Tibial artery (tissue), 4 donors: Measurements from ENCODE around the gene RDH5.
"Not testable (repeated sequence)": the region's sequence is repeated elsewhere in the genome, so short reads cannot be mapped to it uniquely, and the experiment has no call there.

Source experiments
- DNase-seq, 2 donors: peaks; one replicate each; pipeline ENCODE4 v3.0.0-alpha.2; 2019
- H3K27ac ChIP-seq, 2 donors: fragments of 200-600 bp; sonication (generic) in 1 of 2; 1 replicate in 1 of 2; 2 replicates in 1 of 2; pipeline ENCODE4 v1.5.1; 2018 to 2019; ENCODE audit warnings: mild to moderate bottlenecking in 1 of 2
- H3K27me3 ChIP-seq, 2 donors: fragments of 200-600 bp; sonication (generic) in 1 of 2; one replicate each; pipeline versions ENCODE4 v1.5.1 to v1.6.0; 2016 to 2019
- H3K36me3 ChIP-seq, 3 donors: fragments of 200-600 bp; sonication (generic) in 2 of 3; one replicate each; pipeline ENCODE4 v1.5.1; 2016 to 2019; ENCODE audit warnings: mild to moderate bottlenecking in 2 of 3
- H3K4me1 ChIP-seq, 4 donors: fragments of 200-600 bp; sonication (generic) in 2 of 4; 1 replicate in 3 of 4; 2 replicates in 1 of 4; pipeline ENCODE4 v1.5.1; 2016 to 2019
- H3K4me3 ChIP-seq, 2 donors: fragments of 200-600 bp; sonication (generic) in 1 of 2; 1 replicate in 1 of 2; 2 replicates in 1 of 2; pipeline ENCODE4 v1.5.1; 2018 to 2019; ENCODE audit warnings: mild to moderate bottlenecking in 2 of 2
- H3K9me3 ChIP-seq, 3 donors: fragments of 200-600 bp; sonication (generic) in 1 of 3; one replicate each; pipeline ENCODE4 v1.5.1; 2016 to 2019
- intact Hi-C: fragments of 100-400 bp; cut with DNase I; formaldehyde crosslinking; loops from one replicate; pipeline ENCODE4 v1.15.0; 2023; ENCODE audit warnings: low total_unique reads
- TF ChIP-seq, protein P1 (sequence below), 2 experiments: fragments of 200-600 bp in 1 of 2; fragments of 450-650 bp in 1 of 2; IDR thresholded peaks; one replicate each; pipeline ENCODE4 v1.5.1; 2017 to 2019; ENCODE audit warnings: antibody characterized with exemption in 2 of 2, mild to moderate bottlenecking in 1 of 2, moderate library complexity in 1 of 2

The RDH5 gene

DNA sequence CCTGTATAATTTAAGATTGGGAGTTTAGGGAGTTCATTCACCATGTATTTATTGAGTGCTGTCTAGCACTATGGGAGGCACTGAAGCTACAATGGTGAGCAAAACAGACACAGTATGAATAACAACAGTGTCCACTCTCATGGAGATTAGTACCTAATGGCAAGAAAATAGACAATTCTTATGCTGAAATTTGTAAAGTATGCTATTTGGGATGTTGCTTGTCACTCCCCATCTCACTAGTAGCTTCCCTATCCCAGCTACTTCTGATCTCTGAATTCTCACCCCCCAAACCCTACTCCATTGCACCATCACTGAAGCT, 26.7 kb downstream of the RDH5 start:
- TF ChIP-seq, protein P1, sequence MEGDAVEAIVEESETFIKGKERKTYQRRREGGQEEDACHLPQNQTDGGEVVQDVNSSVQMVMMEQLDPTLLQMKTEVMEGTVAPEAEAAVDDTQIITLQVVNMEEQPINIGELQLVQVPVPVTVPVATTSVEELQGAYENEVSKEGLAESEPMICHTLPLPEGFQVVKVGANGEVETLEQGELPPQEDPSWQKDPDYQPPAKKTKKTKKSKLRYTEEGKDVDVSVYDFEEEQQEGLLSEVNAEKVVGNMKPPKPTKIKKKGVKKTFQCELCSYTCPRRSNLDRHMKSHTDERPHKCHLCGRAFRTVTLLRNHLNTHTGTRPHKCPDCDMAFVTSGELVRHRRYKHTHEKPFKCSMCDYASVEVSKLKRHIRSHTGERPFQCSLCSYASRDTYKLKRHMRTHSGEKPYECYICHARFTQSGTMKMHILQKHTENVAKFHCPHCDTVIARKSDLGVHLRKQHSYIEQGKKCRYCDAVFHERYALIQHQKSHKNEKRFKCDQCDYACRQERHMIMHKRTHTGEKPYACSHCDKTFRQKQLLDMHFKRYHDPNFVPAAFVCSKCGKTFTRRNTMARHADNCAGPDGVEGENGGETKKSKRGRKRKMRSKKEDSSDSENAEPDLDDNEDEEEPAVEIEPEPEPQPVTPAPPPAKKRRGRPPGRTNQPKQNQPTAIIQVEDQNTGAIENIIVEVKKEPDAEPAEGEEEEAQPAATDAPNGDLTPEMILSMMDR (IDR thresholded peaks at IDR 0.05) = no peak
- no peak for DNase-seq
- Histone ChIP-seq H3K27me3 (no peaks in the 10 kb centered on the region), H3K36me3 (peaks cover 6 to 15% (median 9%) of the 10 kb centered on the region in 3 donors), H3K4me3 (no peak overlapping the region), H3K9me3 (no peaks in the 10 kb centered on the region), H3K27ac (no peak overlapping the region), H3K4me1 (peaks cover 0 to 34% (median 26%) of the 10 kb centered on the region in 4 donors)
- intact Hi-C loops = loop anchor here (5.0 kb wide), 1 partner anchor 60 kb away; no protein-coding TSS in a partner anchor

DNA sequence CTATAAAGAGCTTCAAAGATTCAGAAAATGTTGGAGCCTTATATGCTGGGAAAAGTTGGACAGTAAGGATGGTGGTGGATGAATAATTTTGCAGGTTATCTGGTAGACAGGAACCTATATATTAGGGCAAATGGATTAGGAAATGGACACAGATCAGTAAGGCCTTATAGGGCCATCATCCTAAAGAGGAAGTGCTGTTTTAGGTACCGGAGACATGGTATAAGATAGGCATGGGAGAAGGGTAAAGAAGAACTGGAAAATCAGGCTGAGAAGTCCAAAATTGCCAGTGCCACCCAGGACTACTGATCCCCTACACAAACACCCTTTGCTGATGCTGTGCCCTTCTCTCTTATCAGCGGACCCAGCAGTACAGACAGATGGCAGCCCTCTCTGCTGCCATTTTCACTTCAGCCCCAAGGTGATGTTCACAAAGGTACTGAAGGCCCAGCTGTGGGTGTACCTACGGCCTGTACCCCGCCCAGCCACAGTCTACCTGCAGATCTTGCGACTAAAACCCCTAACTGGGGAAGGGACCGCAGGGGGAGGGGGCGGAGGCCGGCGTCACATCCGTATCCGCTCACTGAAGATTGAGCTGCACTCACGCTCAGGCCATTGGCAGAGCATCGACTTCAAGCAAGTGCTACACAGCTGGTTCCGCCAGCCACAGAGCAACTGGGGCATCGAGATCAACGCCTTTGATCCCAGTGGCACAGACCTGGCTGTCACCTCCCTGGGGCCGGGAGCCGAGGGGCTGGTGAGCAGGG, 28.2 kb downstream of the RDH5 start:
- Histone ChIP-seq H3K4me3 (no peak overlapping the region), H3K27ac (no peak overlapping the region), H3K4me1 (peaks cover 0 to 30% (median 23%) of the 10 kb centered on the region in 4 donors), H3K9me3 (no peaks in the 10 kb centered on the region), H3K36me3 (peaks cover 19 to 31% (median 25%) of the 10 kb centered on the region in 3 donors), H3K27me3 (no peaks in the 10 kb centered on the region)
- intact Hi-C loops = loop anchor here (5.0 kb wide), 1 partner anchor 59 kb away; no protein-coding TSS in a partner anchor
- DNase-seq = no peak
- TF ChIP-seq, protein P1 (IDR thresholded peaks at IDR 0.05) = no peak

DNA sequence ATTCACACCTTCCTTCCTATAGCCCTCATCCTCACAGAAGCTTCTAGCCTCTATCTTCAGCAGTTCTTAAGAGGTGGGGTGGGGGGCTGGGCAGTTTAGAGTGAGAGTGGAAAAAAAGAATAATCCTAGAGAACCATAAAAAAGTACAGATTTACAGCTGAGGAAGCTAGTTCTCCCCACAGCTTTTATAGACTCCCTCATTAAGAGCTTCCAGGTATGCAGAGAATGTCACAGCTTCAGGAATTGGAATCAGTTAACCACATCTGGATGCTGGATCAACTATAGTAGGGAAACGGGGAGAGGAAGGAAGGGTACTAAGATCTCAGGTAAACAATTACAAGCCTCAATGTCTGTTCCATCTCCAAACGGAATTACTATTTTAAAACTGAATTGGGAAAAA, 35.1 kb downstream of the RDH5 start:
- Histone ChIP-seq H3K4me1 (no peaks in the 10 kb centered on the region), H3K27me3 (no peaks in the 10 kb centered on the region), H3K27ac (no peak overlapping the region), H3K36me3 (peaks cover 70 to 93% (median 75%) of the 10 kb centered on the region in 3 donors), H3K9me3 (no peaks in the 10 kb centered on the region), H3K4me3 (no peak overlapping the region)
- TF ChIP-seq, protein P1 (IDR thresholded peaks at IDR 0.05) = no peak
- intact Hi-C loops = no loop called here
- no peak for DNase-seq

DNA sequence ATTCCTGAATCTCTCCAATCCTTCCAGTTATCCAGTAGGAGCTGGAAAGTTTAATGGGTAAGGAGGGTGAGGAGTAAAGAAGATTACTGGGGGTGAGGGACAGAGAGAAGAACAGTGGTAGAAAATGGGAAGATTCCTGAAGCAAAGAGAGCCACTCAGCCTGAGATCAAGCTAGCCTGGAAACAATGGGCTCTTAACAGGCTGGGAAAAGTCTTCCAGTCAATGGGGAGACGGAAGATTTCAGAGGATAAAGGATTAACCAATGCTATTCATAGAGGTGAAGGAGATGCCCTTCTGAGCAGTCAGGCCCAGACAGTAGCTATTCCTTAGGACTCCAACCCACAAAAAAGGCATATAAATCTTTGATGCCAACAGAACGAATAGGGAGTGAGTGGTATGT, 37.5 kb downstream of the RDH5 start:
- intact Hi-C loops = no loop called here
- H3K27me3 ChIP-seq = no peaks in the 10 kb centered on the region
- no peak overlapping the region for H3K4me3 ChIP-seq
- peaks cover 60 to 94% (median 69%) of the 10 kb centered on the region in 3 donors for H3K36me3 ChIP-seq
- TF ChIP-seq, protein P1 (IDR thresholded peaks at IDR 0.05) = no peak
- no peak for DNase-seq
- H3K27ac ChIP-seq = no peak overlapping the region
- no peaks in the 10 kb centered on the region for H3K9me3 ChIP-seq
- H3K4me1 ChIP-seq = no peaks in the 10 kb centered on the region

DNA sequence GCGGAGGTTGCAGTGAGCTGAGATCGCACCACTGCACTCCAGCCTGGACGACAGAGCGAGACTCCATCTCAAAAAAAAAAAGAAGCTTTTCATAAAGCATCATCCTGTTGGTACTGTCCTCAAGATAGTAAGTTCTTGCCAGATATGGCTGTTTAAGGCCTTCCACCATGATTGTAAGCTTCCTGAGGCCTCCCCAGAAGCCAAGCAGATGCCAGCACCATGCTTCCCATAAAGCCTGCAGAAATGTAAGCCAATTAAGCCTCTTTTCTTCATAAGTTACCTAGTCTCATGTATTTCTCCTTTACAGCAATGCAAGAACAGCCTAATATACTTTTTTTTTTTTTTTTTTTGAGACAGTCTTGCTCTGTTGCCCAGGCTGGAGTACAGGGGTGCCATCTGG, 38.4 kb downstream of the RDH5 start:
- DNase-seq, H3K27ac ChIP-seq, H3K9me3 ChIP-seq, H3K27me3 ChIP-seq, intact Hi-C loops, H3K4me1 ChIP-seq, H3K4me3 ChIP-seq: not testable (repeated sequence)
- peaks cover 51 to 91% (median 64%) of the 10 kb centered on the region in 3 donors for H3K36me3 ChIP-seq

DNA sequence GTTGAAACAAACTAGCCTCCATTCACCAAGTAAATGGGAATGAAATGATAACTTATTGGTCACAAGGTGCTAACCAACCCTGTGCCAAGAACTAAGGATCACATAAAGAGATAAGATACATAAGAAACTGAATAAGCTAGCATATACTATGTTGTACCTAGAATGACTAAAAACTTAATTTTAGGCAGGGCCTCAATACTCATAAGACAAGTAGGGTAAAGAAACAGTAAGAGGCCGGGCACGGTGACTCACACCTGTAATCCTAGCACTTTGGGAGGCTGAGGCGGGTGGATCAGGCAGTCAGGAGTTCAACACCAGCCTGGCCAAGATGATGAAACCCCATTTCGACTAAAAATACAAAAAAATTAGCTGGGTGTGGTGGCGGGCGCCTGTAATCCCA, 40.5 kb downstream of the RDH5 start:
- intact Hi-C loops = no loop called here
- TF ChIP-seq, protein P1 (IDR thresholded peaks at IDR 0.05) = no peak

More for the DNA sequence above, 40.5 kb downstream of the RDH5 start:
- no peak overlapping the region for H3K27ac ChIP-seq
- H3K27me3 ChIP-seq = no peaks in the 10 kb centered on the region
- DNase-seq = no peak
- no peak overlapping the region for H3K4me3 ChIP-seq
- peaks cover 42 to 80% (median 56%) of the 10 kb centered on the region in 3 donors for H3K36me3 ChIP-seq
- H3K4me1 ChIP-seq = no peaks in the 10 kb centered on the region
- H3K9me3 ChIP-seq = no peaks in the 10 kb centered on the region
